Mucosa of descending colon (tissue), 3 donors: ENCODE data around the gene RRAGD. TPM values are rescaled to one million over a fixed set of nuclear protein-coding genes. Genes with fewer than 3 reads are reported as not detected.

Source experiments
- ATAC-seq: fragments of 200-7000 bp; cut with Tn5 transposase; one replicate; pipeline ENCODE4 v1.9.1; 2020; ENCODE audit warnings: mild to moderate bottlenecking, moderate library complexity
- DNase-seq, 3 donors: peaks; one replicate each; pipeline ENCODE4 v3.0.0-alpha.2; 2020
- H3K36me3 ChIP-seq: fragments of 200-600 bp; one replicate; pipeline ENCODE4 v1.8.0; 2021; ENCODE audit warnings: low read depth, mild to moderate bottlenecking
- H3K4me1 ChIP-seq: fragments of 200-600 bp; one replicate; pipeline ENCODE4 v1.8.0; 2021; ENCODE audit warnings: low read depth, mild to moderate bottlenecking
- H3K4me3 ChIP-seq: fragments of 200-600 bp; one replicate; pipeline ENCODE4 v1.8.0; 2021; ENCODE audit warnings: mild to moderate bottlenecking
- H3K9me3 ChIP-seq: fragments of 200-600 bp; one replicate; pipeline ENCODE4 v1.8.0; 2021; ENCODE audit warnings: mild to moderate bottlenecking
- intact Hi-C, 2 donors: fragments of 100-400 bp; cut with DNase I in 1 of 2; cut with micrococcal nuclease in 1 of 2; formaldehyde crosslinking; loops; one replicate each; pipeline versions ENCODE4 v1.11.0 to v1.11.1; 2022; cut with DNase I, micrococcal nuclease
- long read RNA-seq, 2 donors: library from polyadenylated mRNA; unstranded; transcript quantifications; one replicate each; pipeline ENCODE4 v2.0.0, GENCODE V29; 2019 to 2021
- total RNA-seq, 3 donors: library from RNA; stranded (reverse); fragmentation: NEBNext Ultra II Directional in 2 of 3; extraction: Animal tissue kit (Norgen Biotek cat#: 25700) in 2 of 3; gene quantifications; one replicate each; pipeline versions ENCODE4 v1.2.1 to v1.2.4, GENCODE V29; 2021 to 2023
- TF ChIP-seq, protein P1 (sequence below): fragments of 200-600 bp; IDR thresholded peaks from one replicate; pipeline ENCODE4 v1.8.0; 2022; ENCODE audit warnings: antibody characterized with exemption, mild to moderate bottlenecking
- donor health status: DM: no; HTN: no; CAD: no; lungs with moderate emphysema.
- donor health status: DM: no; HTN: no; CAD: no.
- donor health status: DM: no; HTN: yes; CAD: no.

RRAGD gene, protein sequence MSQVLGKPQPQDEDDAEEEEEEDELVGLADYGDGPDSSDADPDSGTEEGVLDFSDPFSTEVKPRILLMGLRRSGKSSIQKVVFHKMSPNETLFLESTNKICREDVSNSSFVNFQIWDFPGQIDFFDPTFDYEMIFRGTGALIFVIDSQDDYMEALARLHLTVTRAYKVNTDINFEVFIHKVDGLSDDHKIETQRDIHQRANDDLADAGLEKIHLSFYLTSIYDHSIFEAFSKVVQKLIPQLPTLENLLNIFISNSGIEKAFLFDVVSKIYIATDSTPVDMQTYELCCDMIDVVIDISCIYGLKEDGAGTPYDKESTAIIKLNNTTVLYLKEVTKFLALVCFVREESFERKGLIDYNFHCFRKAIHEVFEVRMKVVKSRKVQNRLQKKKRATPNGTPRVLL
- 10 to 100 TPM in 1 of 3 donors, 1 to 10 TPM in 2; 3.2 to 17.6 (median 4.0) TPM for total RNA-seq
- long read RNA-seq, donor 1, full-length matches to known transcripts: 18 of 23 reads
- long read RNA-seq, donor 1, partial matches to known transcripts: 0 of 23 reads
- long read RNA-seq, donor 1, other reads (novel, unspliced or antisense): 5 of 23 reads
- long read RNA-seq, donor 2: 0 reads

DNA sequence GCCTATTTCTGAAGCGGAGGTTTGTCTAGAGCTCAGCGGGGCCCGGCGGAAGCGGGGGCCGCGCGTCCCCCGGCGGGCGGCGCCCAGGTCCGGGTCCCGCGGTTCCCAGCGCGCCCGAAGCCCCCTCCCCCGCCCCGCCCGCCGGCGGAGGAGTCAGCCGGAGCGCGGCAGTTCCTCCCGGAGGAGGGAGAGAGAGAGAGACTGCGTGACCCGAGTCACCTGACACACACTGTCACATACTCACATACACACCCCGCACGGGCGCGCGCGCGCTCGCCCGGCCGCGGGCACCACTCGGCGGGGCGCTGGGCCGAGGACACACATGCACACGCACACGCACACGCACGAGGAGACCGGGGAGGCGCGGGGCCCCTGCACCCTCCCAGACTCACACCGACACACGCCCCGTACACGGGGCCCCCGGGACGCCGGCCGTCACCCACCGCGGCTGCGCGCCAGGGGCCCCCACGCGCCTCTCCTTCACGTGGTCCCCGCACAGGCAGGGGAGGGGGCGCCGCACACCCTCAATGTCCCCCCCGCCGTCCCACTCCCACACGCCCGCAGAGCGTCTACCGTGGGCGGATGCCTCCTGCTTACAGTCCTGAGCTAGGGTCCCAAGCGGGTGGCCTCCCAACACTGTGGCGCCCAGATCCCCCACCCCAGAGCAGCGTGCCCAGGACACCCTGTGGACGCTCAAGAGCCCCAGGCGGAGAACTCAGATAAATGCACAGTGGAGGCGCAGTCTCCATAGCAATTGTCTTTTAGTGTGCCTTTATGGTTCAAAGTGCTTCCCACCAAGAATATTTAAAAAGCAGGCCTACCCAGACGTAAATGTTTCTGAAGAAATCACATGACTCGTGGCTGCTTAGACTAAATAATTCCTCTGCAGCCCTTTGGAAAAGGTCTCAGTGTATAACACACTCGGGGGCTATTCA lies at the start of gene RRAGD:
Gene RRAGD (minus strand): TSS at position 203 of the 935 bp plus-strand sequence. CDS start 280 bp downstream, outside the sequence.
- peak; percentile 68 to 75 (median 74) for DNase-seq
- no peaks in the 10 kb centered on the region for H3K36me3 ChIP-seq
- TF ChIP-seq, protein P1, sequence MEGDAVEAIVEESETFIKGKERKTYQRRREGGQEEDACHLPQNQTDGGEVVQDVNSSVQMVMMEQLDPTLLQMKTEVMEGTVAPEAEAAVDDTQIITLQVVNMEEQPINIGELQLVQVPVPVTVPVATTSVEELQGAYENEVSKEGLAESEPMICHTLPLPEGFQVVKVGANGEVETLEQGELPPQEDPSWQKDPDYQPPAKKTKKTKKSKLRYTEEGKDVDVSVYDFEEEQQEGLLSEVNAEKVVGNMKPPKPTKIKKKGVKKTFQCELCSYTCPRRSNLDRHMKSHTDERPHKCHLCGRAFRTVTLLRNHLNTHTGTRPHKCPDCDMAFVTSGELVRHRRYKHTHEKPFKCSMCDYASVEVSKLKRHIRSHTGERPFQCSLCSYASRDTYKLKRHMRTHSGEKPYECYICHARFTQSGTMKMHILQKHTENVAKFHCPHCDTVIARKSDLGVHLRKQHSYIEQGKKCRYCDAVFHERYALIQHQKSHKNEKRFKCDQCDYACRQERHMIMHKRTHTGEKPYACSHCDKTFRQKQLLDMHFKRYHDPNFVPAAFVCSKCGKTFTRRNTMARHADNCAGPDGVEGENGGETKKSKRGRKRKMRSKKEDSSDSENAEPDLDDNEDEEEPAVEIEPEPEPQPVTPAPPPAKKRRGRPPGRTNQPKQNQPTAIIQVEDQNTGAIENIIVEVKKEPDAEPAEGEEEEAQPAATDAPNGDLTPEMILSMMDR: no peak
- peaks cover 4% of the 10 kb centered on the region for H3K4me1 ChIP-seq
- peak within 1 kb of the TSS; percentile 34 for H3K4me3 ChIP-seq
- no peaks in the 10 kb centered on the region for H3K9me3 ChIP-seq
- intact Hi-C loops: no loop called here
- ATAC-seq: peak; percentile 92

DNA sequence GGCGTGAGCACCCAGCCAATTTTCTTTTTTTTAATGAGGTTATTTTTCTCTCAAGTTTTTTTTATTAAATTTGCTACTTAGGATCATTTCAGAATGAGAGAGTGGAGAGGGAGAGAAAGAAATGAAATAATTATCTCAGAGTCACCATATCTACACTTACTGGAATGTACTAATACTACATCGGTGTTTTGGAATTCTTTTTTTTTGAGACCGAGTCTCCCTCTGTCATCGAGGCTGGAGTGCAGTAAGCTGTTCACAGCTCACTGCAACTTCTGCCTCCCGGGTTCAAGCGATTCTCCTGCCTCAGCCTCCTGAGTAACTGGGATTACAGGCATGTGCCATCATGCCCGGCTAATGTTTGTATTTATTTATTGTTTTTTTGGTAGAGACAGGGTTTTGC lies 48.6 kb upstream of the RRAGD start:
- intact Hi-C loops: no loop called here
- no peak overlapping the region for H3K4me3 ChIP-seq
- DNase-seq (no peak), ATAC-seq (no peak)
- no peaks in the 10 kb centered on the region for H3K9me3 ChIP-seq
- H3K36me3 ChIP-seq: no peaks in the 10 kb centered on the region
- H3K4me1 ChIP-seq: no peaks in the 10 kb centered on the region
- TF ChIP-seq, protein P1: no peak

DNA sequence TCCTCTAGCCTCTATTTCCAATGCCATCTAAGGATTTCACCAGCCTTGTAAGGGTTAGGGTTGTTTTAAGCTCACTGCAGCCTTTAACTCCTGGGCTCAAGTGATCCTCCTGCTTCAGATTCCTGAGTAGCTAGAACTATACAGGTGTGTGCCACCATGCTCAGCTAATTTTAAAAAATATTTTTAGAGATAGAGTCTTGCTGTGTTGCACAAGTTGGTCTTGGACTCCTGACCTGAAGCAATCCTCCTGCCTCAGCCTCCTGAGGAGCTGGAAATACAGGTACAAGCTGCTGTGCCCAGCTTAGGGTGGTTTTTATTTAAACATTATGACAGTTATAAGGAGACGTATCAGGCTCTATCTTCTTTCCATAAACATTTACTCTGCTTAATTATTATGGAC lies 47.4 kb upstream of the RRAGD start:
- no peaks in the 10 kb centered on the region for H3K36me3 ChIP-seq
- TF ChIP-seq, protein P1: no peak
- intact Hi-C loops: no loop called here
- no peak for ATAC-seq
- H3K4me1 ChIP-seq: no peaks in the 10 kb centered on the region
- no peak overlapping the region for H3K4me3 ChIP-seq
- no peaks in the 10 kb centered on the region for H3K9me3 ChIP-seq
- DNase-seq: no peak

DNA sequence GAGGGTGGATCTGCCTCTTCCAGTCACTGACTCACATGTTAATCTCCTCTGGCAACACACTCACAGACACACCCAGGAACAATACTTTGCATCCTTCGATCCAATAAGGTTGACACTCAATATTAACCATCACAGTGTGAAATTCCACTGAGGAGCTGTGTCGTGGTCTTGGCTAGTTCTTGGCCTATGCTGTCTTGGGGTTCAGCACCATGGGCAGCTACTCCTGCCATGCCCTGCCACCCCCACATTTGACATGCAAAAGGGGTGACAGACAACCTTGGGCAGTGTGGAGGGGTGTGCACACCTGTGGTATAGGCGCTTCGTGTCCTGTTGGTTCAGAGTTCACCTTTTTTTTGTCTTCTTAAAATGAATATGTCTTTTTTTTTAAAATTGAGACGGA lies 46.6 kb upstream of the RRAGD start:
- no peak for ATAC-seq
- TF ChIP-seq, protein P1: no peak
- no peaks in the 10 kb centered on the region for H3K9me3 ChIP-seq
- intact Hi-C loops: no loop called here
- no peaks in the 10 kb centered on the region for H3K36me3 ChIP-seq
- H3K4me3 ChIP-seq: no peak overlapping the region
- DNase-seq: no peak
- H3K4me1 ChIP-seq: no peaks in the 10 kb centered on the region

DNA sequence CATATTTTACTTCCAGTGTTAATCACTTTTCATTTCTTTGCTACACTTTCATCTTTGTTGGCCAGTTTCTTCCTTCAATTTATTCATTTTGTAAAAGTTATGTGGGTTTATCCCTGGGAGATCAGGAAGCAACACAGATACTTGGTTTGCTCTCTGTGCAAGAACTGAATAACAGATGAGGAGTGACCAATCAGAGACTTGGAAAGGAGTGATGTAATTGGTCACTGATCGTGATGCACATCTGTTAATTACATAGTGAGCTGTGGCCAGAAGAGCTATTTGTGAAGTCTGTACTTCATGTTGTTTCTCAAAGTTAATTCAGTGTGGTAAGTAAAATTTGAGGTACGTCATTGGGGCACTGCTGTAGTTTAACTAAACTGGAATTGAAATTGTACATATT lies 42.2 kb upstream of the RRAGD start:
- ATAC-seq (no peak), DNase-seq (no peak)
- intact Hi-C loops: no loop called here
- H3K4me1 ChIP-seq: no peaks in the 10 kb centered on the region
- H3K36me3 ChIP-seq: no peaks in the 10 kb centered on the region
- TF ChIP-seq, protein P1: no peak
- no peak overlapping the region for H3K4me3 ChIP-seq
- no peaks in the 10 kb centered on the region for H3K9me3 ChIP-seq
